Neutrophil (primary cell): ENCODE data around the gene CD7.

Source experiments
- H3K27ac ChIP-seq: fragments of 200-600 bp; sonication (generic); 2 replicates; pipeline ENCODE4 v1.5.1; 2016; ENCODE audit warnings: mild to moderate bottlenecking, moderate library complexity
- H3K27me3 ChIP-seq: fragments of 200-600 bp; sonication (generic); 2 replicates; pipeline ENCODE4 v1.6.0; 2016; ENCODE audit warnings: mild to moderate bottlenecking
- H3K36me3 ChIP-seq: fragments of 200-600 bp; sonication (generic); 2 replicates; pipeline ENCODE4 v1.5.1; 2017
- H3K4me1 ChIP-seq, 2 experiments: fragments of 200-600 bp in 1 of 2; sonication (generic) in 1 of 2; 1 replicate in 1 of 2; 2 replicates in 1 of 2; pipeline versions ENCODE4 v1.5.1 to v1.6.1; 2013 to 2016; ENCODE audit warnings: low read depth in 1 of 2, low read length in 1 of 2, mild to moderate bottlenecking in 1 of 2, moderate library complexity in 1 of 2; ENCODE audit not compliant: control insufficient read depth in 1 of 2, insufficient read depth in 1 of 2
- H3K4me3 ChIP-seq, 2 experiments: fragments of 200-600 bp in 1 of 2; sonication (generic) in 1 of 2; 1 replicate in 1 of 2; 2 replicates in 1 of 2; pipeline ENCODE4 v1.5.1; 2013 to 2016; ENCODE audit warnings: low read depth in 1 of 2, low read length in 1 of 2, mild to moderate bottlenecking in 1 of 2, moderate library complexity in 1 of 2
- H3K9me3 ChIP-seq: fragments of 200-600 bp; sonication (generic); 2 replicates; pipeline ENCODE4 v1.5.1; 2016
- CTCF ChIP-seq: fragments of 200-600 bp; sonication (generic); IDR thresholded peaks from 2 replicates; pipeline ENCODE4 v1.5.1; 2016; ENCODE audit warnings: antibody characterized with exemption

The CD7 gene

GRCh38 chr17:82298538-82299421, 18.6 kb downstream of the CD7 start:
- Histone ChIP-seq H3K9me3 (no peaks in the 10 kb centered on the region), H3K4me3 (peak overlapping the region; percentile 69 to 78), H3K4me1 (peaks cover 68% of the 10 kb centered on the region in 2 experiments), H3K27me3 (peaks cover 32% of the 10 kb centered on the region), H3K27ac (peak overlapping the region; percentile 99), H3K36me3 (no peaks in the 10 kb centered on the region)
- TF ChIP-seq CTCF: no peak

GRCh38 chr17:82297714-82298537, 19.5 kb downstream of the CD7 start:
- peak overlapping the region; percentile 99 for H3K27ac ChIP-seq

GRCh38 chr17:82297280-82297713, 20.1 kb downstream of the CD7 start:
- Histone ChIP-seq H3K36me3 (no peaks in the 10 kb centered on the region), H3K27me3 (peaks cover 18% of the 10 kb centered on the region), H3K9me3 (no peaks in the 10 kb centered on the region), H3K4me1 (peaks cover 72 to 74% of the 10 kb centered on the region in 2 experiments), H3K4me3 (peak overlapping the region; percentile 69 to 78), H3K27ac (peak overlapping the region; percentile 99)
- TF ChIP-seq CTCF: peak; percentile 34

More at GRCh38 chr17:82297714-82298537, 19.5 kb downstream of the CD7 start:
- Histone ChIP-seq H3K4me3 (peak overlapping the region; percentile 69 to 78), H3K27me3 (peaks cover 24% of the 10 kb centered on the region), H3K36me3 (no peaks in the 10 kb centered on the region), H3K4me1 (peaks cover 72% of the 10 kb centered on the region in 2 experiments), H3K9me3 (no peaks in the 10 kb centered on the region)
- peak; percentile 40 for TF ChIP-seq CTCF

GRCh38 chr17:82296511-82297279, 20.7 kb downstream of the CD7 start:
- no peak for TF ChIP-seq CTCF
- peaks cover 12% of the 10 kb centered on the region for H3K27me3 ChIP-seq
- H3K9me3 ChIP-seq: no peaks in the 10 kb centered on the region
- peak overlapping the region; percentile 99 for H3K27ac ChIP-seq
- peak overlapping the region; percentile 69 to 78 for H3K4me3 ChIP-seq
- no peaks in the 10 kb centered on the region for H3K36me3 ChIP-seq
- peaks cover 78 to 80% of the 10 kb centered on the region in 2 experiments for H3K4me1 ChIP-seq

GRCh38 chr17:82295472-82295814, 22.0 kb downstream of the CD7 start:
- Histone ChIP-seq H3K27me3 (no peaks in the 10 kb centered on the region), H3K4me3 (no peak overlapping the region), H3K36me3 (no peaks in the 10 kb centered on the region), H3K9me3 (no peaks in the 10 kb centered on the region), H3K4me1 (peaks cover 77 to 79% of the 10 kb centered on the region in 2 experiments), H3K27ac (peak overlapping the region; percentile 99)
- TF ChIP-seq CTCF: no peak
